Hematopoietic multipotent progenitor cell treated with erythropoietin and hydrocortisone succinate and interleukin-3 and kit ligand, for 17 days (in vitro differentiated cells): Measurements from ENCODE around the gene ADCY1.

Experiments used
- DNase-seq: peaks from one replicate; pipeline ENCODE4 v3.0.0-alpha.2; 2015; ENCODE audit warnings: low spot score

ADCY1 gene

GRCh38 chr7:45578022-45578421, 3.9 kb downstream of the ADCY1 start:
- no peak for DNase-seq

GRCh38 chr7:45578467-45578866, 4.3 kb downstream of the ADCY1 start:
- DNase-seq: no peak

GRCh38 chr7:45579391-45579801, 5.2 kb downstream of the ADCY1 start:
- no peak for DNase-seq

GRCh38 chr7:45580053-45580872, 6.1 kb downstream of the ADCY1 start:
- DNase-seq: no peak

DNA sequence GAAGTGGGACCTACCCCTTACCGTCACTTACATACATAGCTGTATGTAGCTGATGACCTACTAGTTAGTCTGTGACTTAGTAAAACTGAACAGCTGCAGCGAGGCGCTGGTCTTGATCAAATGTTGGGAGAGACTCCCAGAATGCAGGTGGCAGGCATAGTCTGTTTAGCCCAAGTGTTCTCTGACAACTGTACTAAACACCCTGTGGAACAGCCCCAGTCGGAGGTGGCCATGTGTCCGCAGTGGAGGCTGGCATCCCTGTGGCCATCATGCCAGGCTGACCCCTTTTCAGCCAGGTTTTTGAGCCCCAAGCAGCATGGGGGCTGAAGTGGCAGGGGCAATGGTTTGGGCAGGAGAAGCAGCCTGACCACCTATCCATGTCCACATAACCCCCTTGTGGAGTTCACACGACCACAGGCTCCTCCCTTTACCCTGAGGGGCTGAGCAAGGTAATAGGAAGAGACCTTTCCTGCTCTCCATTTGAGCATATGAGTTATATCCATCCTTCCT, 7.2 kb downstream of the ADCY1 start:
- DNase-seq: no peak

DNA sequence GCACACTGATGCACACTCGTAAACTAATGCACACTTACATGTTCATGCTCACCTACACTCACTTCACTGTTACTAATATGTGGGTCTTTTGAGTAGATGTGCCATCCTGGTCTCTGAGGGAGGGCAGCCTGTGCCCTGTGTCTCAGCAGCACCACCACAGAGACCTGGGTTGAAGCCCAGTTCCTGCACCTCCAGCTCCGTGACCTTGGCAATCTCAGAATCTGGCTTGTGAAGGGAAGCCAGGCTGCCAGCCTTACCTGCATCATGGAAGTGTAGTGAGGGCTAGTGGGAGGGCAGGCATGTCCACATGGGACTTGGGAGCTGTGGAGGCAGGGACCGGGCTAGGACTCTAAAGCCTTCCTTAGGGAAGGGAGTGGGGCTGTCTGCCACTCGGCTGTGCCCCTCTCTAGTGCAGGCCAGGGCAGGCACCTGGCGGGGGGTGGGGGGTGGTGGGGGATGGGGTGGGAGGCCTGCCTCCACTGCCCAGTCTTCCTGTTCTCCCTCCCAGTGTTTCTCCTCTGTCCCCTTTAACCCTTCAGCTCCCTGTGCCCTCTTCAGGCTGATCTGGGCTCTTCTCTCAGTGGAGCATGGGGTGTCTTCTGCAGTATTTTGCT, 8.1 kb downstream of the ADCY1 start:
- no peak for DNase-seq

DNA sequence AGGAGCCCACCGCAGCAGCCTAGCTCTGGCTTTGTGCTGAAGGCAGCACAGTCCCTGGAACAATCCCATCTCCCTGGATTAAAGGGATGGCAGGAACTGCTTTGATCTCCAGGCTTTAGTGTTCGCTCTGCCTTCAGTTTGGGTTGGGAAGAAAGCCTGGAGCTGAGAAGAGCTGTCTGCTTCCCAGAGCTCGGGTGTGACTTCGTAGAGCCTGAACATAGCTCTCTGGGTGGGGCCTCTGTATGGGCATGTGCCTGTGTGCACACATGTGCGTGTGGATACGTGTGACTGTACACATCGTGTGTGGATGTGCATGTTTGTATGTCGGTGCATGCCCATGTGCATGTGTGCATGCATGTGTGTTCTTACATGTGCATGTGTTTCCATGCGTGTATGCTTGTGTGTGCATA, 8.7 kb downstream of the ADCY1 start:
- DNase-seq: no peak

DNA sequence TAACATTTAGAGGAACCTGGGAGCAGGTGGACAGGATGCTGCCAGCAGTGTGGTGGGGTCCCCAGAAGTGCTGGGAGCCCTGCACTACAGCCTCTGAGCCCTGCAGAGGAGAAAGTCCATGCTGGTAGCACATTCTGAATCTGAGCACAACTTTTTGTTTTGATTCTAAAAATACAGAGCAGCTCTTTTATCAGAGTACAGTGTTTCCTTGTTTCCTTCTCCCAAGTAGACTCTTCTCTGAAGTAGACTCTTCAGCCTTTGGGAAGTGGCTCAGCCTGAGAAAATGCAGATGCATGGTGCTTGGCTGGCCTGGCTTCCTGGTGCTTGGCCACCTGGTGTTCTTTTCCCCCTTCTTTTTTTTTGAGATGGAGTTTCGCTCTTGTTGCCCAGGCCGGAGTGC, 9.1 kb downstream of the ADCY1 start:
- no peak for DNase-seq

- DNase-seq: no peak
Measured at GRCh38 chr7:45584261-45585210, 10.4 kb downstream of the ADCY1 start.

DNA sequence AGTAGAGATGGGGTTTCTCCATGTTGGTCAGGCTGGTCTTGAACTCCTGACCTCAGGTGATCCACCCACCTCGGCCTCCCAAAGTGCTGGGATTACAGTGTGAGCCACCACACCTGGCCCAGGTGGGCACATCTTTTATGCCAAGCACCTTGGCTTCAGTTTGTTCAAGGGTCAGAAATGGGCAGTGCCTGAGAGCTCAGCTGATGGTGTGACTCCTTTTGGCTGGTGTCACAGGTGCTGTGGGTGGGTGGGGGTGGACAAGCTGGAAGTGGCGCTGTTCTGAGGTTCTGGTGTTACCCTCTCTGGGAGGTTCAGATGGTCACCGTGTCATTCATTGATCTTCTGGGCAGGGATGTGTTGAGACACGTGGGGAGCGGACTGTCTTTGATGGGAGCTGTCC, 11.5 kb downstream of the ADCY1 start:
- no peak for DNase-seq

GRCh38 chr7:45586542-45587520, 12.7 kb downstream of the ADCY1 start:
- DNase-seq: no peak

GRCh38 chr7:45588466-45588865, 14.3 kb downstream of the ADCY1 start:
- DNase-seq: no peak

DNA sequence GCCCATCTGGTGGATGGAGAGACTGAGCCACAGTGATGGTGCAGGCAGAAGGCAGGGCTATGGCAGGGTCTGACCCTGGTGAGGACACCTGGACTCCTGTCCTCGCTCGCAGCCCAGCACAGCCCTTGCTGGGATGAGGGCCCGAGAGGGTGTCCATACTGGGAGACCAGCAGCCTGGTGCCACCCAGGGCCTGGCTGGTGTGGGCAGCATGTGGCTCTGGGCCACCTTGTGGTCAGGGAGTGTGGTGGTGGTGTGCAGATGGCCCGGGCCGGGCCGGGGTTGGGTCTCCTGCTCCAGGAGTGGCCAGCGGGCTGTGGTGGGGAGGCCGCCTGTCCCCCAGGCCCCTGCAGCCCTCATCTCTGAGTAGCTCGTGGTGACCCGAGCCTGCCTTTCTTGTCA, 14.9 kb downstream of the ADCY1 start:
- DNase-seq: no peak

DNA sequence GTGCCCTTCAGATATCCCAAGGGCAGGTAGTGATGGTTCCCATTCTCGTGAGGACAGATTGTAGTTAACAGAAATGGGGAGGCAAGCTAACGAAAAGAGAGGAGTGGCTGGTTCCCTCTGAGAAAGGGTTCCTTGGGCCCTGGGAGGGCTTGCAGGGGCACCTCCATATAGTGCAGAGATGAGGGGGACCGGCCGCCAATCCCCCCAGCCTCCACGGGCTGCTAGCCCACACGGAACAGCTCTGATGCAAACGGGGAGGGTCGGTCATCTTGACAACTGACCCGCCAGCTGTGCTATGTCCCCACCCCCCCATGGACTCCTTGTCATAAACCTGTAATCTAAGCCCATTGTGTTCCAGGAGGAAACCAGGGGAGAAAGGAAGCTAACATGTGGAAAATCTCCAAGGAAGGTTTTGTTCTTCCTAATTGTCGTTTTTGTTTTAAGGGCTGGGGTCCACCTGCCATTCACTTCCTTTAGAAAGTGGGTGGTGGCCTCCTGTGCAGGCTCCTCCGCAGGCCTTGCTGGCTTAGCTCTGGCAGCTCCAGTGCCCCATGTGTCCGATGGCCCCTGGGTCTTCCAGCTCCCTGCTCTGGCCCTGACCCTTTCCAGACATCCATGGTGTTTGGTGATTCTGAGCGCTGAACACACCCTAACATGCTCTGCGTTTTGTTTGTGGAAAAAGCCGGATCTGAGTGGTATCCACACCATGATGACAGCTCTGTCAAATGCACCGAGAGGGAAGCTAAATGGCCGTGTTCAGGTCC, 15.9 kb downstream of the ADCY1 start:
- DNase-seq: no peak

DNA sequence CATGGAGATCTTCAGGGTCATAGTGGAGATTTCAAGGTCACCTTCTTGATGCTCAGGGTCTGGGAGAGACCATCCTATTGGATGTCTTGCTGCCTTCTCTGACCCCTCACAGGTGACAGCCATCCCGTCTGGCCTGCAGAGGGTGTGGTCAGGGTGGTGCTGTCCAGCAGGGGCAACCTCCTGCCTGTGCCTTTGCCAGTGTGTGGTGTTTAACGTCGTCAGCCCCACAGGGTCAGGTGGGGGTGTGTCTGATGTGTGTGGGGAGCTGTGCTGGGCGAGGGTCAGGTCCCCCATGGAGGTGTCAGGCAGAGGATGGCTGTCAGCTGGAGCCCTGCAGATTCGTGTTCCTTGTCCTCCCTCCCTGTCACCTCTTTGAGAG, 16.5 kb downstream of the ADCY1 start:
- no peak for DNase-seq

GRCh38 chr7:45591101-45591906, 17.1 kb downstream of the ADCY1 start:
- no peak for DNase-seq

GRCh38 chr7:45592230-45592991, 18.2 kb downstream of the ADCY1 start:
- DNase-seq: no peak

DNA sequence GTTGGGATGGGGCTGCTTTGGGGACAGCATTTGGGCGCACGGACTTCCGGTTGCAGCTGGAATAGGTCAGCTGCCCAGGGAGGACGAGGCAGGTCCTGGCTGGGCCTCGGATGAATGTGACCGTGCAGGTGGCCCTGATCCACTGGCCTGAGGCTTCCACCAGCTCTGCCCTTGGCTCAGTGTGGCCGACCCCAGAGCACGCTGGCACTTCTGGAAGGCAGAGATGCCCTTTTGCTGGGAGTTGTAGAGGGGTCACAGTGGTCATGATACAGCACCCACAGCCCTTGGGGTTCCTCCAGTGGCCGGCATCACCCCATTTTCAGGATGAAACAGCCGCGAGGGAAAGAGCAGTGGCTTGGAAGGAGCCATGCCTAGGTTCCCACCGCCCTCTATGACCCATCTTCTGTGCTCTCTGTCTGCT, 19.0 kb downstream of the ADCY1 start:
- no peak for DNase-seq

DNA sequence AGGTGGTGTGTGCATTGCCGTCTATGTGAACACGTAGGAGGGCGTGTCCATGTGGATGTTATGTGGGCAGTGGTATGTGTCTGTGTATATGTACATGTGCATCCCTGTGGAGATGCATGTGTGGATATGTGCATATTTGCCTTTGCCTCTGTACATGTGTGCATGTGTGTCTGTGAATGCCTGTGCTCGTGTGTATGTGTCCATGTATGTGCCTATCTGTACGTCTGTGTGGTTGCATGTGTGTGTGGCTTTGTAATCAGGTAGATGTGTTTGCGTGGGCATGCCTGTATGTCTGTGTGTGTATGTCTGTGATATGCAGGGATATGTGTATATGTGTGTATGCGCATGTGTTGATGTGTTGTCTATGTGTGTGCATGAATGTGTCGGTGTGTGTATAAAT, 19.7 kb downstream of the ADCY1 start:
- no peak for DNase-seq
